H1 (cell line): ENCODE results near the gene ABL1. TPM values are rescaled to one million over a fixed set of nuclear protein-coding genes. Genes with fewer than 3 reads are reported as not detected.

Experiments
- CTCF ChIA-PET: fragments of 300-600 bp; sonication (Branson Sonifier 250); formaldehyde crosslinking; loops from one replicate; lab custom pipeline; 2021; ENCODE audit not compliant: partially characterized antibody; lab: Charles Lee
- POLR2A ChIA-PET: fragments of 300-600 bp; sonication (Branson Sonifier 250); formaldehyde crosslinking; loops from one replicate; lab custom pipeline; 2021; ENCODE audit warnings: inconsistent platforms; ENCODE audit not compliant: partially characterized antibody; lab: Charles Lee
- DNase-seq, 2 experiments: peaks; one replicate each; pipeline versions ENCODE4 v3.0.0 to v3.0.0-alpha.2; 2010 to 2022; ENCODE audit warnings: low spot score in 2 of 2, low read depth in 1 of 2, mixed read lengths in 1 of 2
- FAIRE-seq: peaks from 2 replicates; lab custom pipeline; 2011; peaks lifted over from hg19 to GRCh38; lab: Jason Lieb, UNC
- H2AFZ ChIP-seq: 2 replicates; pipeline ENCODE4 v1.8.1; 2012; ENCODE audit warnings: low read length, inconsistent platforms
- H2AK5ac ChIP-seq: 2 replicates; pipeline ENCODE4 v1.6.1; 2013; ENCODE audit warnings: low read depth, low read length
- H2BK120ac ChIP-seq: replicated peaks from 2 replicates; pipeline ENCODE3; 2013; ENCODE audit warnings: low read depth, low read length, inconsistent platforms
- H2BK12ac ChIP-seq: 2 replicates; pipeline ENCODE4 v1.6.1; 2013; ENCODE audit warnings: low read depth, low read length
- H2BK15ac ChIP-seq: 2 replicates; pipeline ENCODE4 v1.6.1; 2013; ENCODE audit warnings: low read length
- H2BK20ac ChIP-seq: 2 replicates; pipeline ENCODE4 v1.6.1; 2013; ENCODE audit warnings: low read length
- H2BK5ac ChIP-seq: 2 replicates; pipeline ENCODE4 v1.6.1; 2013; ENCODE audit warnings: low read depth, low read length
- H3K14ac ChIP-seq: 2 replicates; pipeline ENCODE4 v1.6.1; 2013; ENCODE audit warnings: inconsistent platforms; ENCODE audit not compliant: insufficient read length
- H3K18ac ChIP-seq: 2 replicates; pipeline ENCODE4 v1.6.1; 2013; ENCODE audit warnings: low read length; ENCODE audit errors: extremely low read depth
- H3K23ac ChIP-seq: 2 replicates; pipeline ENCODE4 v1.6.1; 2013; ENCODE audit warnings: inconsistent platforms; ENCODE audit not compliant: insufficient read length
- H3K23me2 ChIP-seq: 2 replicates; pipeline ENCODE4 v1.6.1; 2013; ENCODE audit warnings: low read depth, low read length
- H3K27ac ChIP-seq: 2 replicates; pipeline ENCODE4 v1.6.1; 2011; ENCODE audit warnings: low read depth, low read length, inconsistent platforms
- H3K27me3 ChIP-seq, 4 experiments: replicated peaks in 1 of 4; 1 replicate in 1 of 4; 2 replicates in 3 of 4; pipeline versions ENCODE4 v1.6.1 to v1.8.1; 2011 to 2013; ENCODE audit warnings: low read length in 3 of 4, mild to moderate bottlenecking in 3 of 4, inconsistent platforms in 2 of 4, mixed read lengths in 2 of 4, moderate library complexity in 1 of 4; ENCODE audit not compliant: control insufficient read depth in 3 of 4, insufficient read depth in 3 of 4; ENCODE audit errors: extremely low read depth in 1 of 4
- H3K36me3 ChIP-seq, 4 experiments: 2 replicates each; pipeline versions ENCODE4 v1.6.1 to v1.8.1; 2011 to 2013; ENCODE audit warnings: mild to moderate bottlenecking in 4 of 4, low read length in 3 of 4, moderate library complexity in 2 of 4, control low read depth in 1 of 4, inconsistent platforms in 1 of 4; ENCODE audit not compliant: insufficient read depth in 4 of 4, control insufficient read depth in 2 of 4
- H3K4ac ChIP-seq: replicated peaks from 2 replicates; pipeline ENCODE3; 2013; ENCODE audit warnings: low read length, low read depth, mixed read lengths, inconsistent platforms; ENCODE audit not compliant: insufficient read length
- H3K4me1 ChIP-seq, 4 experiments: replicated peaks in 1 of 4; 1 replicate in 1 of 4; 2 replicates in 3 of 4; pipeline versions ENCODE4 v1.6.1 to v1.8.1; 2011 to 2013; ENCODE audit warnings: low read length in 3 of 4, inconsistent platforms in 2 of 4, mixed read lengths in 1 of 4; ENCODE audit not compliant: insufficient read depth in 4 of 4, control insufficient read depth in 3 of 4
- H3K4me2 ChIP-seq, 2 experiments: 2 replicates each; pipeline versions ENCODE4 v1.6.1 to v1.8.1; 2011 to 2013; ENCODE audit warnings: low read depth in 2 of 2, low read length in 2 of 2, control low read depth in 1 of 2, inconsistent platforms in 1 of 2, mild to moderate bottlenecking in 1 of 2; ENCODE audit not compliant: insufficient read depth in 1 of 2
- H3K4me3 ChIP-seq, 4 experiments: fragments of 200-600, 300-600 bp in 1 of 4; sonication (generic), shearing (Covaris generic), sonication (Bioruptor Twin) in 1 of 4; 2 replicates each; pipeline versions ENCODE4 v1.5.1 to v1.8.1; 2011 to 2016; ENCODE audit warnings: low read length in 4 of 4, low read depth in 3 of 4, control low read depth in 2 of 4, inconsistent platforms in 2 of 4, mild to moderate bottlenecking in 2 of 4, mixed read lengths in 1 of 4, moderate library complexity in 1 of 4; ENCODE audit not compliant: insufficient read depth in 2 of 4; ENCODE audit errors: extremely low read depth in 1 of 4
- H3K56ac ChIP-seq: replicated peaks from 2 replicates; pipeline ENCODE3; 2013; ENCODE audit warnings: low read depth, mild to moderate bottlenecking, mixed read lengths, low read length, inconsistent platforms; ENCODE audit not compliant: insufficient read length
- H3K79me1 ChIP-seq: 2 replicates; pipeline ENCODE4 v1.6.1; 2013; ENCODE audit warnings: low read depth, low read length, control low read depth
- H3K79me2 ChIP-seq, 2 experiments: 2 replicates each; pipeline versions ENCODE4 v1.6.1 to v1.8.1; 2012 to 2013; ENCODE audit warnings: low read length in 2 of 2, mild to moderate bottlenecking in 2 of 2, inconsistent platforms in 1 of 2; ENCODE audit not compliant: insufficient read depth in 2 of 2, control insufficient read depth in 1 of 2
- H3K9ac ChIP-seq, 4 experiments: replicated peaks in 1 of 4; 1 replicate in 1 of 4; 2 replicates in 3 of 4; pipeline versions ENCODE4 v1.6.1 to v1.8.1; 2011 to 2013; ENCODE audit warnings: low read depth in 3 of 4, low read length in 3 of 4, control low read depth in 2 of 4, mild to moderate bottlenecking in 2 of 4, moderate library complexity in 2 of 4, inconsistent platforms in 1 of 4; ENCODE audit errors: extremely low read depth in 1 of 4
- H3K9me3 ChIP-seq, 2 experiments: 2 replicates each; pipeline versions ENCODE4 v1.6.1 to v1.8.1; 2012 to 2013; ENCODE audit warnings: mild to moderate bottlenecking in 2 of 2, moderate library complexity in 2 of 2, control low read depth in 1 of 2, inconsistent platforms in 1 of 2, low read depth in 1 of 2, low read length in 1 of 2, mixed read lengths in 1 of 2; ENCODE audit not compliant: insufficient read depth in 2 of 2
- H4K20me1 ChIP-seq, 2 experiments: replicated peaks in 1 of 2; 2 replicates each; pipeline versions ENCODE3 to v1.8.1; 2011 to 2013; ENCODE audit warnings: inconsistent platforms in 2 of 2, low read length in 2 of 2, mild to moderate bottlenecking in 1 of 2; ENCODE audit not compliant: insufficient read depth in 2 of 2, control insufficient read depth in 1 of 2
- H4K5ac ChIP-seq: 2 replicates; pipeline ENCODE4 v1.6.1; 2013; ENCODE audit warnings: low read length, low read depth, mixed read lengths, inconsistent platforms; ENCODE audit not compliant: insufficient read length
- H4K8ac ChIP-seq: 2 replicates; pipeline ENCODE4 v1.8.0; 2013; ENCODE audit warnings: mild to moderate bottlenecking, moderate library complexity, low read length, inconsistent platforms; ENCODE audit not compliant: insufficient read depth; ENCODE audit errors: extremely low read depth
- H4K91ac ChIP-seq: replicated peaks from 2 replicates; pipeline ENCODE3; 2013; ENCODE audit warnings: low read length, mixed read lengths, inconsistent platforms; ENCODE audit not compliant: insufficient read length
- CREB1 ChIP-seq: IDR thresholded peaks from 2 replicates; pipeline ENCODE4 v1.6.1; 2012; ENCODE audit warnings: inconsistent platforms
- CTCF ChIP-seq, 3 experiments: IDR thresholded peaks; 1 replicate in 2 of 3; 2 replicates in 1 of 3; pipeline versions ENCODE4 v1.5.1 to v1.6.1; 2011; ENCODE audit warnings: low read length in 3 of 3, mild to moderate bottlenecking in 3 of 3, inconsistent platforms in 2 of 3, low read depth in 1 of 3, moderate library complexity in 1 of 3; ENCODE audit not compliant: insufficient read depth in 1 of 3; ENCODE audit errors: control extremely low read depth in 1 of 3
- GTF2F1 ChIP-seq: IDR thresholded peaks from 2 replicates; pipeline ENCODE4 v1.6.1; 2012; ENCODE audit warnings: low read depth, low read length, improper control_type of control experiment, borderline replicate concordance
- JUN ChIP-seq: IDR thresholded peaks from 2 replicates; pipeline ENCODE4 v1.6.1; 2011; ENCODE audit warnings: low read depth, mild to moderate bottlenecking, improper control_type of control experiment, low read length
- MAX ChIP-seq: IDR thresholded peaks from 2 replicates; pipeline ENCODE4 v1.6.1; 2012; ENCODE audit warnings: inconsistent platforms
- RNF2 ChIP-seq: fragments of 200-900, 300-1000 bp; sonication (generic); IDR thresholded peaks from 2 replicates; pipeline ENCODE4 v1.7.1; 2016; ENCODE audit warnings: borderline replicate concordance, low read depth, mild to moderate bottlenecking, antibody characterized with exemption, low read length; ENCODE audit not compliant: poor library complexity, severe bottlenecking; ENCODE audit errors: missing control alignments
- SAP30 ChIP-seq: fragments of 300-600 bp; sonication (generic); IDR thresholded peaks from 2 replicates; pipeline ENCODE4 v1.7.1; 2012; ENCODE audit warnings: low read length, moderate library complexity, mild to moderate bottlenecking, inconsistent platforms; ENCODE audit not compliant: insufficient read depth, insufficient replicate concordance
- TCF12 ChIP-seq: IDR thresholded peaks from 2 replicates; pipeline ENCODE4 v1.6.1; 2011; ENCODE audit warnings: low read depth, mild to moderate bottlenecking, low read length
- WGBS, 2 experiments: shearing (Covaris generic) in 1 of 2; methylation state at CpG; one replicate each; pipeline versions ENCODE4 v1.1.6 to v1.1.7; 2013 to 2015; ENCODE audit warnings: low lambda C conversion rate in 2 of 2, mixed read lengths in 2 of 2, inconsistent platforms in 1 of 2, low coverage in 1 of 2, missing lambda C conversion rate in 1 of 2; ENCODE audit not compliant: insufficient replicate concordance in 2 of 2, insufficient coverage in 1 of 2, insufficient read length in 1 of 2; ENCODE audit errors: extremely low coverage in 1 of 2, missing lambda C conversion rate in 1 of 2; 5-methylcytosine and 5-hydroxymethylcytosine counted together
- polyA plus RNA-seq, 7 experiments: library from polyadenylated mRNA; depleted of rRNA in 3 of 7; stranded (reverse) in 5 of 7; unstranded in 2 of 7; fragments of >200 nt in 5 of 7; fragments of 200-250 nt in 2 of 7; gene quantifications; 1 replicate in 5 of 7; 2 replicates in 1 of 7; 4 replicates in 1 of 7; pipeline versions ENCODE4 v1.2.1 to v1.2.3, GENCODE V29; 2011 to 2013; ENCODE audit warnings: missing spikeins in 2 of 7, mixed read lengths in 2 of 7
- total RNA-seq: library from RNA; stranded (reverse); fragmentation: NEBNext Ultra II Directional; extraction: Animal tissue kit (Norgen Biotek cat#: 25700); gene quantifications from 2 replicates; pipeline ENCODE4 v1.2.1, GENCODE V29; 2021

The ABL1 gene
- total and polyA plus RNA-seq, 2 of the 8 experiments (the other 6 are each of a cell fraction or from before 2014, with no cell fraction given) = 35.3 to 104 TPM

GRCh38 chr9:130789747-130790672 lies 45.0 kb upstream of the ABL1 start:
- no peak for FAIRE-seq
- no peak for TF ChIP-seq TCF12
- TF ChIP-seq MAX = no peak
- TF ChIP-seq GTF2F1 = no peak
- no peak for TF ChIP-seq CREB1
- TF ChIP-seq RNF2 = no peak
- TF ChIP-seq CTCF (IDR thresholded peaks at IDR 0.05; ENCODE audit: control extremely low read depth in 1 of 3, insufficient read depth in 1 of 3, low read depth in 1 of 3, low read length in 3 of 3) = no peak
- no peak for TF ChIP-seq JUN
- no peak for TF ChIP-seq SAP30

More at GRCh38 chr9:130789747-130790672, 45.0 kb upstream of the ABL1 start:
- no peak overlapping the region for H3K18ac ChIP-seq
- H4K91ac ChIP-seq = no peak overlapping the region
- H3K79me2 ChIP-seq = peaks cover 0 to 50% of the 10 kb centered on the region in 2 experiments; a peak in 2 of 4 replicates
- POLR2A ChIA-PET = interaction anchor here (0.8 kb wide), 1 partner anchor 14 kb away, joined by 3 read pairs; no protein-coding TSS in a partner anchor
- CTCF ChIA-PET = interaction anchor here (1.0 to 1.5 kb wide), 3 partner anchors 15 to 19 kb away, joined by 3 to 6 read pairs (median 4); no protein-coding TSS in a partner anchor
- H3K4me2 ChIP-seq = no peak overlapping the region
- no peaks in the 10 kb centered on the region for H3K23me2 ChIP-seq
- no peaks in the 10 kb centered on the region; a peak in 1 of 7 replicates for H3K27me3 ChIP-seq
- peaks cover 10 to 11% of the 10 kb centered on the region in 2 experiments for H3K9me3 ChIP-seq
- H2BK120ac ChIP-seq = no peak overlapping the region
- H2AFZ ChIP-seq = no peak overlapping the region
- WGBS, 2 experiments = 95% methylated on average over 6 of the region's 7 CpGs; no CpG with 5 or more reads in 1 of the 2 experiments
- peaks cover 0 to 3% (median 1%) of the 10 kb centered on the region in 4 experiments; a peak in 3 of 7 replicates for H3K4me1 ChIP-seq
- H3K36me3 ChIP-seq = peaks cover 0 to 5% (median 0%) of the 10 kb centered on the region in 4 experiments; a peak in 1 of 8 replicates
- no peak overlapping the region for H3K56ac ChIP-seq
- no peak overlapping the region for H4K8ac ChIP-seq
- no peak overlapping the region for H2BK12ac ChIP-seq
- H3K27ac ChIP-seq = no peak overlapping the region
- H3K9ac ChIP-seq = no peak overlapping the region
- peaks cover 12% of the 10 kb centered on the region for H3K79me1 ChIP-seq
- no peak overlapping the region for H3K23ac ChIP-seq
- no peak overlapping the region for H2BK15ac ChIP-seq
- peaks cover 0 to 2% of the 10 kb centered on the region in 2 experiments for H4K20me1 ChIP-seq
- no peak overlapping the region for H2BK20ac ChIP-seq
- DNase-seq = no peak
- H4K5ac ChIP-seq = no peak overlapping the region
- H3K4ac ChIP-seq = no peak overlapping the region
- H3K4me3 ChIP-seq = no peak overlapping the region
- no peak overlapping the region for H2BK5ac ChIP-seq
- H2AK5ac ChIP-seq = no peak overlapping the region
- H3K14ac ChIP-seq = no peak overlapping the region
